HG02623 (cell line): ENCODE measurements around the gene ZNF296.
A peak's percentile ranks its signal among the peaks of the same experiment; 100 is the strongest.

Source experiments
- ATAC-seq: cut with Tn5 transposase; IDR thresholded peaks from one replicate; pipeline ENCODE4 v1.9.1; 2021; ENCODE audit warnings: moderate library complexity; ENCODE audit not compliant: unreplicated experiment

The ZNF296 gene

GRCh38 chr19:45103508-45104319 lies 27.4 kb upstream of the ZNF296 start:
- ATAC-seq, result no peak

- no peak for ATAC-seq
Observed at GRCh38 chr19:45103156-45103507, 26.9 kb upstream of the ZNF296 start.

GRCh38 chr19:45102481-45102880 lies 26.2 kb upstream of the ZNF296 start:
- ATAC-seq, result no peak

- no peak for ATAC-seq
Observed at GRCh38 chr19:45101806-45102205, 25.5 kb upstream of the ZNF296 start.

- no peak for ATAC-seq
Observed at GRCh38 chr19:45100846-45101252, 24.6 kb upstream of the ZNF296 start.

- no peak for ATAC-seq
Observed at GRCh38 chr19:45100201-45100600, 23.9 kb upstream of the ZNF296 start.

GRCh38 chr19:45099467-45100191 lies 23.4 kb upstream of the ZNF296 start:
- no peak for ATAC-seq

GRCh38 chr19:45098521-45099466 lies 22.5 kb upstream of the ZNF296 start:
- ATAC-seq, result no peak

- ATAC-seq, result no peak
Observed at GRCh38 chr19:45097776-45098520, 21.7 kb upstream of the ZNF296 start.

- ATAC-seq, result no peak
Observed at GRCh38 chr19:45097450-45097775, 21.1 kb upstream of the ZNF296 start.

- ATAC-seq, result no peak
Observed at GRCh38 chr19:45096700-45097099, 20.4 kb upstream of the ZNF296 start.

GRCh38 chr19:45095496-45096413 lies 19.5 kb upstream of the ZNF296 start:
- ATAC-seq, result no peak

GRCh38 chr19:45094707-45095106 lies 18.4 kb upstream of the ZNF296 start:
- ATAC-seq, result no peak

- no peak for ATAC-seq
Observed at GRCh38 chr19:45094137-45094536, 17.9 kb upstream of the ZNF296 start.

- peak; percentile 52 for ATAC-seq
Observed at GRCh38 chr19:45092747-45093678, 16.7 kb upstream of the ZNF296 start, which contains the start of gene PPP1R37. PPP1R37 (plus strand) TSS chr19:45093179; CDS start chr19:45093326, 147 bp downstream.

GRCh38 chr19:45091031-45091923 lies 15.0 kb upstream of the ZNF296 start:
- ATAC-seq, result peak; percentile 55

- ATAC-seq, result no peak
Observed at GRCh38 chr19:45090606-45091005, 14.3 kb upstream of the ZNF296 start.
